ENCODE results near the gene KIF3C. TPM values are rescaled to one million over a fixed set of nuclear protein-coding genes. Genes with fewer than 3 reads are reported as not detected.
A peak's percentile ranks its signal among the peaks of the same experiment; 100 is the strongest.

The KIF3C gene
- total and polyA plus RNA-seq, 12 donors = 2.8 to 22.8 (median 9.8) TPM

GRCh38 chr2:25982968-25983280 is 627 bp upstream of the KIF3C start:
- intact Hi-C loops (cut with DNase I) = no loop called here
- WGBS, 4 donors = 57 to 63% (median 60%) methylated on average over 15 of the region's 15 CpGs
- no peak for DNase-seq
- Histone ChIP-seq H3K27ac (peak overlapping the region in 1 of 5 donors; percentile 66), H3K4me1 (replicated peaks in 1 of 2) (peaks cover 7 to 30% of the 10 kb centered on the region in 2 donors), H3K27me3 (no peaks in the 10 kb centered on the region), H3K4me3 (peak overlapping the region in 2 of 4 donors; percentile 78 to 79), H3K36me3 (replicated peaks in 1 of 2) (no peaks in the 10 kb centered on the region), H3K9me3 (replicated peaks in 1 of 3) (no peaks in the 10 kb centered on the region)
- TF ChIP-seq POLR2A (IDR thresholded peaks at IDR 0.05) (no peak), CTCF (IDR thresholded peaks at IDR 0.05) (no peak)

GRCh38 chr2:25981596-25982272 is 563 bp downstream of the KIF3C start:
- DNase-seq = peak in 4 of 7 donors; percentile 34 to 41 (median 40)
- H3K27me3 ChIP-seq = no peaks in the 10 kb centered on the region
- WGBS, 4 donors = 8 to 16% (median 11%) methylated on average over 9 to 44 of the region's 44 CpGs; no CpG with 5 or more reads in 1 of the 4 donors
- peaks cover 7 to 40% of the 10 kb centered on the region in 2 donors for H3K4me1 ChIP-seq (replicated peaks in 1 of 2)
- TF ChIP-seq POLR2A (IDR thresholded peaks at IDR 0.05) (no peak), CTCF (IDR thresholded peaks at IDR 0.05) (no peak)
- intact Hi-C loops (cut with DNase I) = no loop called here
- peak overlapping the region; percentile 44 to 79 (median 62) for H3K4me3 ChIP-seq
- no peaks in the 10 kb centered on the region for H3K36me3 ChIP-seq (replicated peaks in 1 of 2)
- peak overlapping the region in 3 of 5 donors; percentile 21 to 66 (median 66) for H3K27ac ChIP-seq
- H3K9me3 ChIP-seq (replicated peaks in 1 of 3) = no peaks in the 10 kb centered on the region

- TF ChIP-seq CTCF (IDR thresholded peaks at IDR 0.05) (no peak), POLR2A (IDR thresholded peaks at IDR 0.05) (no peak)
- Histone ChIP-seq H3K9me3 (replicated peaks in 1 of 3) (no peaks in the 10 kb centered on the region), H3K27ac (no peak overlapping the region), H3K4me3 (no peak overlapping the region), H3K36me3 (replicated peaks in 1 of 2) (no peaks in the 10 kb centered on the region), H3K4me1 (replicated peaks in 1 of 2) (peaks cover 7 to 41% of the 10 kb centered on the region in 2 donors), H3K27me3 (no peaks in the 10 kb centered on the region)
- intact Hi-C loops (cut with DNase I) = no loop called here
- DNase-seq = no peak
- WGBS, 4 donors = 93 to 97% (median 95%) methylated on average over 9 to 14 of the region's 14 CpGs
These were observed 1.3 kb downstream of the KIF3C start for GRCh38 chr2:25980951-25981350.

GRCh38 chr2:25980076-25980887 is 2.0 kb downstream of the KIF3C start:
- H3K9me3 ChIP-seq (replicated peaks in 1 of 3) = no peaks in the 10 kb centered on the region
- H3K27me3 ChIP-seq = no peaks in the 10 kb centered on the region
- no peak overlapping the region for H3K27ac ChIP-seq
- 94 to 95% (median 95%) methylated on average over 23 to 29 of the region's 29 CpGs for WGBS, 4 donors
- intact Hi-C loops (cut with DNase I) = no loop called here
- TF ChIP-seq CTCF (IDR thresholded peaks at IDR 0.05) = no peak
- TF ChIP-seq POLR2A (IDR thresholded peaks at IDR 0.05) = no peak
- no peaks in the 10 kb centered on the region for H3K36me3 ChIP-seq (replicated peaks in 1 of 2)
- H3K4me3 ChIP-seq = no peak overlapping the region
- peaks cover 7 to 41% of the 10 kb centered on the region in 2 donors for H3K4me1 ChIP-seq (replicated peaks in 1 of 2)
- no peak for DNase-seq

Measured in adrenal gland (tissue), 12 donors.